HepG2 (cell line): ENCODE measurements around the gene MIX23. TPM values are rescaled to one million over a fixed set of nuclear protein-coding genes. Genes with fewer than 3 reads are reported as not detected.

Experiments used
- DNMT1 ChIP-seq: sonication (generic); formaldehyde crosslinking; IDR thresholded peaks from 2 replicates; pipeline ENCODE4 v1.5.1; 2020; ENCODE audit warnings: mild to moderate bottlenecking, missing genetic modification reagents
- PBX2 ChIP-seq: IDR thresholded peaks from 2 replicates; pipeline ENCODE4 v1.6.1; 2016; ENCODE audit warnings: control low read depth
- RAD51 ChIP-seq: fragments of 450-650 bp; IDR thresholded peaks from 2 replicates; pipeline ENCODE4 v1.6.1; 2016; ENCODE audit warnings: borderline replicate concordance
- RFXAP ChIP-seq: sonication (generic); formaldehyde crosslinking; IDR thresholded peaks from 2 replicates; pipeline ENCODE4 v1.4.0; 2020; ENCODE audit warnings: missing genetic modification reagents, borderline replicate concordance
- SALL2 ChIP-seq: sonication (generic); formaldehyde crosslinking; IDR thresholded peaks from 2 replicates; pipeline ENCODE4 v1.8.1; 2023; ENCODE audit warnings: mild to moderate bottlenecking, missing genetic modification reagents, inconsistent platforms
- SP2 ChIP-seq: sonication (generic); formaldehyde crosslinking; IDR thresholded peaks from 2 replicates; pipeline ENCODE4 v1.5.1; 2020; ENCODE audit warnings: mild to moderate bottlenecking, missing genetic modification reagents
- YEATS2 ChIP-seq: sonication (generic); formaldehyde crosslinking; IDR thresholded peaks from 2 replicates; pipeline ENCODE4 v1.4.0; 2020; ENCODE audit warnings: missing genetic modification reagents, borderline replicate concordance
- ZNF101 ChIP-seq: sonication (generic); formaldehyde crosslinking; IDR thresholded peaks from 2 replicates; pipeline ENCODE4 v1.4.0; 2020; ENCODE audit warnings: mild to moderate bottlenecking, low read depth, missing genetic modification reagents, borderline replicate concordance
- ZNF251 ChIP-seq: sonication (generic); formaldehyde crosslinking; IDR thresholded peaks from 2 replicates; pipeline ENCODE4 v1.9.0; 2021; ENCODE audit warnings: mild to moderate bottlenecking, missing genetic modification reagents
- polyA plus RNA-seq, 8 experiments: library from polyadenylated mRNA; depleted of rRNA in 3 of 8; stranded (reverse) in 7 of 8; unstranded in 1 of 8; fragments of >200 nt; fragmentation: Illumina TruSeq in 4 of 8; extraction: Trizol in 4 of 8; gene quantifications; 2 replicates each; pipeline versions ENCODE4 v1.2.1 to v1.2.3, GENCODE V29; 2011 to 2016; ENCODE audit warnings: low read depth in 4 of 8, missing spikeins in 1 of 8, mixed read lengths in 1 of 8; ENCODE audit not compliant: insufficient read depth in 1 of 8
- total RNA-seq, 5 experiments: library from RNA; depleted of rRNA; stranded (reverse); fragments of >200 nt; fragmentation: Illumina TruSeq; extraction: Trizol; gene quantifications; 2 replicates each; pipeline ENCODE4 v1.2.3, GENCODE V29; 2016; ENCODE audit warnings: low read depth in 1 of 5
- TF ChIP-seq, protein P1 (sequence below): sonication (generic); formaldehyde crosslinking; IDR thresholded peaks from one replicate; pipeline ENCODE4 v1.5.1; 2020; ENCODE audit warnings: mild to moderate bottlenecking, missing genetic modification reagents; ENCODE audit errors: not compliant biosample characterization
- TF ChIP-seq, protein P2 (sequence below): sonication (generic); formaldehyde crosslinking; IDR thresholded peaks from 2 replicates; pipeline ENCODE4 v1.5.0; 2020; ENCODE audit warnings: missing genetic modification reagents, mild to moderate bottlenecking, borderline replicate concordance

MIX23 gene
- total and polyA plus RNA-seq, 2 of the 13 experiments (the other 11 are each of a cell fraction or from before 2014, with no cell fraction given): 20.0 to 152 TPM

DNA sequence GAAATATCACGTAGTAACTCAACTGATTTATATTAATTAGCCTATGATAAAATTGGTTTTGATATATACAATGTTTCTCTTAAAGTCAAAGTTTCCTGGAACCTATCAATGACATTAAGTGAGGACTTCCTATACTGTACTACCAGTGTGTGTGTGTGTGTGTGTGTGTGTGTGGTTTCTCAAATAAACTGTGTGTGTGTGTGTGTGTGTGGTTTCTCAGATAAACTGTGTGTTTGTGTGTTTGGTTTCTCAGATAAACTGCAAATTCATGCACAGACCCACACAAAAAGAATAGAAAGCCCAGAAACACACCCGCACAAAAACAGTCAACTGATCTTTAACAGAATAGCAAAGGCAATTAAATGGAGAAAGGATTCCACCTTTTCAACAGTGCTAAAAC is 47.3 kb upstream of the MIX23 start (continued):
- no peak for TF ChIP-seq SALL2 (CRISPR knock-in tag)
- no peak for TF ChIP-seq PBX2 (CRISPR knock-in tag)
- TF ChIP-seq SP2 (CRISPR knock-in tag): no peak
- no peak for TF ChIP-seq DNMT1 (CRISPR knock-in tag)
- no peak for TF ChIP-seq YEATS2 (CRISPR knock-in tag)
- TF ChIP-seq, protein P1, sequence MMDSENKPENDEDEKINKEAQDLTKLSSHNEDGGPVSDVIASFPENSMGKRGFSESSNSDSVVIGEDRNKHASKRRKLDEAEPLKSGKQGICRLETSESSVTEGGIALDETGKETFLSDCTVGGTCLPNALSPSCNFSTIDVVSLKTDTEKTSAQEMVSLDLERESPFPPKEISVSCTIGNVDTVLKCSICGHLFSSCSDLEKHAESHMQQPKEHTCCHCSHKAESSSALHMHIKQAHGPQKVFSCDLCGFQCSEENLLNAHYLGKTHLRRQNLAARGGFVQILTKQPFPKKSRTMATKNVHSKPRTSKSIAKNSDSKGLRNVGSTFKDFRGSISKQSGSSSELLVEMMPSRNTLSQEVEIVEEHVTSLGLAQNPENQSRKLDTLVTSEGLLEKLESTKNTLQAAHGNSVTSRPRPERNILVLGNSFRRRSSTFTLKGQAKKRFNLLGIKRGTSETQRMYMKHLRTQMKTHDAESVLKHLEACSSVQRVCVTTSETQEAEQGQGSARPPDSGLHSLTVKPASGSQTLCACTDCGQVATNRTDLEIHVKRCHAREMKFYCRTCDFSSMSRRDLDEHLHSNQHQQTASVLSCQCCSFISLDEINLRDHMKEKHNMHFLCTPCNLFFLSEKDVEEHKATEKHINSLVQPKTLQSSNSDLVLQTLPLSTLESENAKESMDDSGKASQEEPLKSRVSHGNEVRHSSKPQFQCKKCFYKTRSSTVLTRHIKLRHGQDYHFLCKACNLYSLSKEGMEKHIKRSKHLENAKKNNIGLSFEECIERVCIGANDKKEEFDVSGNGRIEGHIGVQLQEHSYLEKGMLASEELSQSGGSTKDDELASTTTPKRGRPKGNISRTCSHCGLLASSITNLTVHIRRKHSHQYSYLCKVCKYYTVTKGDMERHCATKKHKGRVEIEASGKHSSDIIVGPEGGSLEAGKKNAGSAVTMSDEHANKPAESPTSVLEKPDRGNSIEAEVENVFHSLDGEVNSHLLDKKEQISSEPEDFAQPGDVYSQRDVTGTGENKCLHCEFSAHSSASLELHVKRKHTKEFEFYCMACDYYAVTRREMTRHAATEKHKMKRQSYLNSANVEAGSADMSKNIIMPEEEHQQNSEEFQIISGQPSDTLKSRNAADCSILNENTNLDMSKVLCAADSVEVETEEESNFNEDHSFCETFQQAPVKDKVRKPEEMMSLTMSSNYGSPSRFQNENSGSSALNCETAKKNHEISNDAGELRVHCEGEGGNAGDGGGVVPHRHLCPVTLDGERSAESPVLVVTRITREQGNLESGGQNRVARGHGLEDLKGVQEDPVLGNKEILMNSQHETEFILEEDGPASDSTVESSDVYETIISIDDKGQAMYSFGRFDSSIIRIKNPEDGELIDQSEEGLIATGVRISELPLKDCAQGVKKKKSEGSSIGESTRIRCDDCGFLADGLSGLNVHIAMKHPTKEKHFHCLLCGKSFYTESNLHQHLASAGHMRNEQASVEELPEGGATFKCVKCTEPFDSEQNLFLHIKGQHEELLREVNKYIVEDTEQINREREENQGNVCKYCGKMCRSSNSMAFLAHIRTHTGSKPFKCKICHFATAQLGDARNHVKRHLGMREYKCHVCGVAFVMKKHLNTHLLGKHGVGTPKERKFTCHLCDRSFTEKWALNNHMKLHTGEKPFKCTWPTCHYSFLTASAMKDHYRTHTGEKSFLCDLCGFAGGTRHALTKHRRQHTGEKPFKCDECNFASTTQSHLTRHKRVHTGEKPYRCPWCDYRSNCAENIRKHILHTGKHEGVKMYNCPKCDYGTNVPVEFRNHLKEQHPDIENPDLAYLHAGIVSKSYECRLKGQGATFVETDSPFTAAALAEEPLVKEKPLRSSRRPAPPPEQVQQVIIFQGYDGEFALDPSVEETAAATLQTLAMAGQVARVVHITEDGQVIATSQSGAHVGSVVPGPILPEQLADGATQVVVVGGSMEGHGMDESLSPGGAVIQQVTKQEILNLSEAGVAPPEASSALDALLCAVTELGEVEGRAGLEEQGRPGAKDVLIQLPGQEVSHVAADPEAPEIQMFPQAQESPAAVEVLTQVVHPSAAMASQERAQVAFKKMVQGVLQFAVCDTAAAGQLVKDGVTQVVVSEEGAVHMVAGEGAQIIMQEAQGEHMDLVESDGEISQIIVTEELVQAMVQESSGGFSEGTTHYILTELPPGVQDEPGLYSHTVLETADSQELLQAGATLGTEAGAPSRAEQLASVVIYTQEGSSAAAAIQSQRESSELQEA (CRISPR knock-in tag): no peak
- TF ChIP-seq, protein P2, sequence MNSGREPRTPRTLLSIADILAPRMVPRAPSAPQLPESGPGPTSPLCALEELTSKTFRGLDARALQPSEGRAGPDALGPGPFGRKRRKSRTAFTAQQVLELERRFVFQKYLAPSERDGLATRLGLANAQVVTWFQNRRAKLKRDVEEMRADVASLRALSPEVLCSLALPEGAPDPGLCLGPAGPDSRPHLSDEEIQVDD (CRISPR knock-in tag): no peak
- no peak for TF ChIP-seq RFXAP (CRISPR knock-in tag)
- TF ChIP-seq ZNF101 (CRISPR knock-in tag): no peak
- TF ChIP-seq ZNF251 (CRISPR knock-in tag): no peak
- TF ChIP-seq RAD51: no peak
- TF ChIP-seq, all 625 proteins: peak for 0
